LNCAP (cell line): ENCODE measurements around the gene RARG.

ENCODE experiments used
- TF ChIP-seq, protein P1 (sequence below): fragments of 450-650 bp; IDR thresholded peaks from 2 replicates; pipeline ENCODE4 v1.5.1; 2017; ENCODE audit warnings: mild to moderate bottlenecking

RARG gene

DNA sequence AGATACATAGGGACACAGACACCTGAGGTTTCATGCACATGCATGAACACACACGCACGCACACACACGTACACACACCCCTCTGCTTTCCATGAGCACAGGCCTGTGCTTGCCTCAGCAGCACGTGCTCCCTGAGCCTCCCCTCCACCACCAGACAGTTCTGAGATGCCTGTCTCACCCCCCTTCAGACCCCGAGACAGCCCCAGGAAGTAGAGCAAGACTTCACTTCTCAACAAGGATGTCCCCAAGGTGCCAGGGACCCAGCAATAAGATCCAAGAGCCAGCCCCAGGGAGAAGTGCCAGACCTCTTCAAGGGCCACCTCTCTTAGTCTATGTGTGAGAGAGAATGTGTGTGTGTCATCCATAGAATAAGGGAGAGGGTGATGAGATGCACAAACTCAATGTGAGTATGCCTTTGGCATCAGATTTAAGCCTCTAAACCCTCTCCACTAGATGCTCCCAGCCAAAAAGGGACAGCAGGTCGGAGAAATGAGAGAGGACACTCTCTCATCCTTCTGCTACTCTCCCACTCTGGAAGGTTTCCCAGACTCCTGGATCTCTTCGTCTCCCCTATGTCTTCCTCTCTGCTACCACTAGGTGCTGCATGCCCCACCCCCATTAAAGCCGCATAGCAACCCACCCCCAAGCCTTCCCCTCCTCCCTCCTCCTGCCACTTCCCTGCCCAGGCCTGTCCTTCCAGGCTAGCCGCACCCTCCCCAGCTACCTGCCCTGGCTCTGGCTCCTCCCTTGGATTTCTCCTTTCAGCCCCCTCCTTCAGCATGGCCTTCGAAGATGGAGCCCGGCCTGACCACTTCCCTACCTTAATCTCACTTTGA lies 7.7 kb downstream of the RARG start:
- TF ChIP-seq, protein P1, sequence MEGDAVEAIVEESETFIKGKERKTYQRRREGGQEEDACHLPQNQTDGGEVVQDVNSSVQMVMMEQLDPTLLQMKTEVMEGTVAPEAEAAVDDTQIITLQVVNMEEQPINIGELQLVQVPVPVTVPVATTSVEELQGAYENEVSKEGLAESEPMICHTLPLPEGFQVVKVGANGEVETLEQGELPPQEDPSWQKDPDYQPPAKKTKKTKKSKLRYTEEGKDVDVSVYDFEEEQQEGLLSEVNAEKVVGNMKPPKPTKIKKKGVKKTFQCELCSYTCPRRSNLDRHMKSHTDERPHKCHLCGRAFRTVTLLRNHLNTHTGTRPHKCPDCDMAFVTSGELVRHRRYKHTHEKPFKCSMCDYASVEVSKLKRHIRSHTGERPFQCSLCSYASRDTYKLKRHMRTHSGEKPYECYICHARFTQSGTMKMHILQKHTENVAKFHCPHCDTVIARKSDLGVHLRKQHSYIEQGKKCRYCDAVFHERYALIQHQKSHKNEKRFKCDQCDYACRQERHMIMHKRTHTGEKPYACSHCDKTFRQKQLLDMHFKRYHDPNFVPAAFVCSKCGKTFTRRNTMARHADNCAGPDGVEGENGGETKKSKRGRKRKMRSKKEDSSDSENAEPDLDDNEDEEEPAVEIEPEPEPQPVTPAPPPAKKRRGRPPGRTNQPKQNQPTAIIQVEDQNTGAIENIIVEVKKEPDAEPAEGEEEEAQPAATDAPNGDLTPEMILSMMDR = no peak

DNA sequence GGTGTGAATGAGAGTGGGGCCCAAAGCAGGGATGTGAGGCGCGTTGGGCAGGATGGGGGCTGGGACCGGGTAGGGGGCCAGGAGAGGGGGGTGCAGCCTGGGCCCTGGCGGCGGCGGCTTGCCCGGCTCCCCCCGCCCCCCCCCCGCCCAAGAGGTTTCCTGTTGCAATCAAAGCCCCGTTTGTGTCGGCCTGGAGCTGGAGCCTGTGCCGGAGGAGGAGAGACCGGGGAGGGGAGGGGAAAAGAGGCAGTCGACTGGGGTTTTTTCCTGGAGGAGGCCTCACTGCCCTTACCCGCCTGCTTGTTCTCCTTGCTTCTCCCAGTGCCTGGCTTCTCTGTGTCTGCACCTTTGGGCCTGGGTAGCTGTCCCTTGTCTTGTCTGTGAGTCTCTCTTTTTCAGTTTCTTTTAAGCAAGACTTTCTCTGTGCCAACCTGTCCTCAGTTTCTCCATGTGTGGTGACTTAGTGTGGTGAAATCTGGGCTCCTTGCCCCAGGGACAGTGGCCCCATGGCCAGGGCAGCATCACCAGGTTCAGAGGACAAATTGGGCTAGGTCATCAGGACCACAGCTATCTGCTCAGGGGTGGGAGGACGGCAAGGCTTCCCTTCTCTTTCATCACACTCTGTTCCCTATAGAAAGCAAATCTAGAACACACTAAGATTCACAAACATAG lies 8.5 kb downstream of the RARG start:
- TF ChIP-seq, protein P1 = no peak

DNA sequence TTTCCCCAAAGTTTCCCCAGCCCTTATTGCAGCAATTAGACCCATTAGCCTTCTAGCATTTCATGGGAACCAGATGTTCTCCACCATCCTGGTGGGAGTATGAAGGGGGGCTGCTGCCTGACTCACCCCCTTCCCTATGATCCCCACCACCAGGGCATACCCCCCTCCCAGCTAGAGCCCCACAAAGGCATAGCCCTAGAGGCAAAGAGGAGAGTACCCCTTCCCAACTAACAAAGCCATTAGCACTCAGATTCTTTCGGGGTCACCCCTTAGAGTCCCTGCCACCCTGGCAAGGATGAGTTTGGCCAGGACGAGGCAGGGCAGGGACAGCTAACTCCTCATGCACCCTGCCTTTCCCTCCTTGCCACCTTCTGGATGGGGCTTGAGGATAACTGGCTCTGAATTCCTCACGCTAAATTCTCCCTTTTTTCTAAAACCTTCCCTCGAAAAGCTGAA lies 9.2 kb downstream of the RARG start:
- TF ChIP-seq, protein P1 = no peak

DNA sequence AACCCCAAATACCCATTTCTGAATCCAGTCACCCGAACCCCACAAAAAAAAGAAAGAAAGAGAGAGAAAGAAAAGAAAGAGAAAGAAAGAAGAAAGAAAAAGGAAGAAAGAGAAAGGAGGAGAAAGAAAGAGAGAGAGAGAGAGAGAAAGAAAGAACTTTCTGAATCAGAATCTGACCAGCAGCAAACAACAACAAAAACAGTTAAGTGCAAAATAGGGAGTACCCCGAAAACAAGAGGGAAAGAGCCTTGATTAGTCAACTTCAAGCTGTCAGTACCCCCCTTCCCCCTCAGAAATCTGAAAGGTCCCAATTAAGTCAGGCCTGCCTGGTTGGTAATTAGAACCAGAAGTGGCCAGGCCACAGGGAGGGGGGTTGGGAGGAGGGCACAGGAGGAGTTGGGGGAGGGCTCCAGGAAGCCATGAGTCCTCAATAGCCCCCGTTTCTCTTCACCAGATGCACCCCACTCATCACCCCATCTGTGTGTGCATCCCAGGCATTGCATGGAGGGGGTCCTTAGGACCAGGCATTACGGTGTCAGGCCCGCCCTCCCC lies 9.8 kb downstream of the RARG start:
- TF ChIP-seq, protein P1 = no peak

DNA sequence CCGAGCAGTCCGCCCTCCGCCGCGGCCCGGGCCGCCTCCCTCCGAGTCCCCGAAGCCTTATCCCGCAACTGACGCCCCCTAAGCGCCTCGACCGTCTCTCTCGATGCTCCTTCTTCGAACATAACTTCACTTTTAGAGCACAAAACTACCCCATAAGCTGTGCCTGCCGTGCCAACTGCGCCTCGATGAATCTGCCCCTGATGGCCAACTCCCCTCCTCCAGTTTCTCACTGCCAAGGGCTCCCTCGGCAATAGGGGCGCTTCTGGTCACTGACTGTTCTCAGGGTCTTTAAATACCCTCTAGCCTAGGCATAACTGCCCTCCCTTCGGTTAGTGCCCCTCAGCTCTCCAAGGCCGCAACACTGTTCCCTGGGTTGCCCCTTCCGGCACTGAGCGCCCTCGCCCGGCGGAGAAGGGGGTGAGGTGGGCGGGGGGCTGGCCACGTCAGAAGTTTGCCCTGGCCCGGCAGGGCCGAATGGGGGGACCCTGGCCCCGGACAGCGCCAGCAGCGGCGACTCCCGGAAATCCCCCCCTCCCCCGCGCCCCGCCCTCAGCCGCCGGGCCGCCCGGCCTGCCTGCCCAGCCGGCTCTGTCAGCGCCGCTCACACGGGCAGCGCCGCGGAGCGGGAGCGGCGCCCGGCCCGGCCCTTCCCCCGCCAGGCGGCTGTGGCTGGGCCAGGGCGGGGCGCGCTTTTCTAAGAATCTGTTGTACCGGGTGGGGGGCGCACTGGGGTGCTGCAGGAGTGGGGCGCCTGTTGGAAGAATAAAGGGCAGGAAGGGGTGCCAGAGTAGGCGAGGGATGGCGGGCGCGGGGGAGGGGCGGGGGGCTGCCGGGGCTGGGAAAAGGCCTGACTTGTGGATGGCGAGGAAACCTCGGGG lies 10.6 kb downstream of the RARG start:
- TF ChIP-seq, protein P1 = peak; percentile 29; the same call in 1 of the 2 replicates

DNA sequence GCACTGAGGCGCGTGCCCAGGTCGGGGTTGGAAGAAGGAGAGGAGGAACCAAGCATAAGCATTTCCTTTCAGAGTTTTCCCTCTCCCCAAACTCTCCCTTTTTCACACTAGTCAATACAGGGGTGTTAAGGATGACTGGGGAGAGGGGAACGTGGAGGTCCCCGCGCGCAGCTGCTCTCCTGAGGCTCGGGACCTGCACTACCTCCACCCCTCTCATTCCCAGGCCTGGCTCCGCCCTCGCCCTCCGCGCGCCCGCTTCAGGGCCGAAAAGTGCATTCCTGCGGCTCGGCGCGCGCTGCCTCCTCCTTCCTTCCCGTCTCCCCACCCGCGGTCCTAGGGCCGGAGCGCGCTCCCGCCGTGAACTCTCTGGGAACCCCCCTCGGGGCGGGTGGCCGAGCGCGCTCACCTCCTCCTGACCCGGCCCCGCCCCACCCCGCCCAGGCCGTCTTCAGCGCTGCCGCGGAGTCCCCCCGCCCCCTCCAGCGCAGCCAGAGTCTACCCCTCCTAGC lies 11.3 kb downstream of the RARG start:
- TF ChIP-seq, protein P1 = no peak
